HepG2 (cell line): ENCODE data around the gene SCFD2. TPM values are rescaled to one million over a fixed set of nuclear protein-coding genes. Genes with fewer than 3 reads are reported as not detected.

ENCODE experiments used
- ATAC-seq: fragments of 200-7000 bp; cut with Tn5 transposase; 3 replicates; pipeline ENCODE4 v1.9.1; 2020; ENCODE audit warnings: mild to moderate bottlenecking, moderate library complexity
- BruUV-seq: library from RNA; stranded (reverse); fragments of 400-500 nt; replicated peaks from 2 replicates; lab custom pipeline; 2021; lab: Mats Ljungman, UMichigan
- CTCF ChIA-PET: fragments of 300-600 bp; formaldehyde crosslinking; extraction: SDS; loops from one replicate; lab custom pipeline; 2021; ENCODE audit warnings: low total read pairs, inconsistent platforms, low intra/inter-chr PET ratio; lab: Yijun Ruan, JAX
- POLR2A ChIA-PET: fragments of 350-600 bp; sonication (Branson Sonifier 250); formaldehyde crosslinking; loops from one replicate; lab custom pipeline; 2020; ENCODE audit warnings: antibody characterized with exemption, inconsistent platforms; lab: Yijun Ruan, JAX
- DNase-seq: peaks from one replicate; pipeline ENCODE4 v3.0.0-alpha.2; 2015; ENCODE audit warnings: low spot score
- FAIRE-seq: peaks from 3 replicates; lab custom pipeline; 2011; peaks lifted over from hg19 to GRCh38; lab: Jason Lieb, UNC
- H2AFZ ChIP-seq: one replicate; pipeline ENCODE4 v1.6.1; 2011; ENCODE audit warnings: low read length, inconsistent platforms
- H3K27ac ChIP-seq: fragments of 300-600 bp; 3 replicates; pipeline ENCODE4 v1.8.0; 2011; ENCODE audit warnings: mixed run types, mild to moderate bottlenecking, mixed read lengths, low read length, inconsistent platforms; ENCODE audit not compliant: insufficient read depth; ENCODE audit errors: extremely low read length
- H3K27me3 ChIP-seq, 2 experiments: fragments of 200-600 bp in 1 of 2; 2 replicates in 1 of 2; 3 replicates in 1 of 2; pipeline versions ENCODE4 v1.6.0 to v1.8.0; 2011; ENCODE audit warnings: low read length in 2 of 2, mild to moderate bottlenecking in 2 of 2, moderate library complexity in 2 of 2, inconsistent platforms in 1 of 2; ENCODE audit not compliant: insufficient read depth in 2 of 2, control insufficient read depth in 1 of 2
- H3K36me3 ChIP-seq, 2 experiments: fragments of 200-600 bp in 1 of 2; replicated peaks in 1 of 2; 2 replicates in 1 of 2; 3 replicates in 1 of 2; pipeline versions ENCODE4 v1.5.1 to v1.8.0; 2011; ENCODE audit warnings: low read length in 2 of 2, inconsistent platforms in 1 of 2; ENCODE audit not compliant: insufficient read depth in 2 of 2, control insufficient read depth in 1 of 2
- H3K4me1 ChIP-seq: 2 replicates; pipeline ENCODE4 v1.5.1; 2012; ENCODE audit warnings: low read length, inconsistent platforms; ENCODE audit not compliant: insufficient read depth
- H3K4me2 ChIP-seq: 2 replicates; pipeline ENCODE4 v1.6.0; 2011; ENCODE audit warnings: low read depth, low read length, inconsistent platforms
- H3K4me3 ChIP-seq, 3 experiments: fragments of 200-600 bp in 1 of 3; sonication (generic), shearing (Covaris generic) in 1 of 3; replicated peaks in 1 of 3; 2 replicates each; pipeline ENCODE4 v1.5.1; 2011 to 2016; ENCODE audit warnings: low read length in 3 of 3, inconsistent platforms in 2 of 3, low read depth in 2 of 3, mild to moderate bottlenecking in 2 of 3, control low read depth in 1 of 3, mixed read lengths in 1 of 3; ENCODE audit not compliant: insufficient read depth in 1 of 3
- H3K79me2 ChIP-seq: one replicate; pipeline ENCODE4 v1.6.1; 2011; ENCODE audit warnings: low read length, inconsistent platforms; ENCODE audit not compliant: insufficient read depth
- H3K9ac ChIP-seq: 2 replicates; pipeline ENCODE4 v1.6.0; 2011; ENCODE audit warnings: mild to moderate bottlenecking, low read depth, low read length, inconsistent platforms; ENCODE audit not compliant: insufficient read depth
- H3K9me3 ChIP-seq: 2 replicates; pipeline ENCODE4 v1.5.1; 2012; ENCODE audit warnings: mild to moderate bottlenecking, low read length
- H4K20me1 ChIP-seq: 2 replicates; pipeline ENCODE4 v1.6.0; 2011; ENCODE audit warnings: inconsistent platforms, mild to moderate bottlenecking, low read length, moderate library complexity; ENCODE audit not compliant: insufficient read depth
- ATAD3A ChIP-seq: sonication (generic); formaldehyde crosslinking; IDR thresholded peaks from 2 replicates; pipeline ENCODE4 v1.4.0; 2020; ENCODE audit warnings: missing genetic modification reagents
- BCL3 ChIP-seq: sonication (generic); formaldehyde crosslinking; IDR thresholded peaks from 2 replicates; pipeline ENCODE4 v1.5.1; 2020; ENCODE audit warnings: mild to moderate bottlenecking, missing genetic modification reagents, moderate library complexity
- CEBPB ChIP-seq: IDR thresholded peaks from 2 replicates; pipeline ENCODE4 v1.6.1; 2011; ENCODE audit warnings: low read depth, low read length, improper control_type of control experiment, borderline replicate concordance
- EZH2 ChIP-seq: conservative IDR thresholded peaks from 2 replicates; pipeline ENCODE4 v1.6.1; 2012; ENCODE audit warnings: mild to moderate bottlenecking, low read depth, low read length, moderate library complexity
- FOXM1 ChIP-seq: sonication (generic); formaldehyde crosslinking; IDR thresholded peaks from 2 replicates; pipeline ENCODE4 v1.5.0; 2020; ENCODE audit warnings: missing genetic modification reagents
- HIVEP1 ChIP-seq: sonication (generic); formaldehyde crosslinking; IDR thresholded peaks from 2 replicates; pipeline ENCODE4 v1.4.0; 2020; ENCODE audit warnings: mild to moderate bottlenecking, missing genetic modification reagents
- MATR3 ChIP-seq: sonication (generic); formaldehyde crosslinking; IDR thresholded peaks from 2 replicates; pipeline ENCODE4 v1.4.0; 2020; ENCODE audit warnings: missing genetic modification reagents
- PBX2 ChIP-seq: IDR thresholded peaks from 2 replicates; pipeline ENCODE4 v1.6.1; 2016; ENCODE audit warnings: control low read depth
- POLR2A ChIP-seq, 2 experiments: IDR thresholded peaks; 2 replicates each; pipeline ENCODE4 v1.6.1; 2011; ENCODE audit warnings: low read depth in 2 of 2, low read length in 2 of 2, mild to moderate bottlenecking in 1 of 2, moderate library complexity in 1 of 2; ENCODE audit not compliant: insufficient read depth in 1 of 2
- TBP ChIP-seq: sonication (generic); formaldehyde crosslinking; IDR thresholded peaks from 2 replicates; pipeline ENCODE4 v1.5.0; 2020; ENCODE audit warnings: missing genetic modification reagents
- TCF7L2 ChIP-seq: IDR thresholded peaks from 2 replicates; pipeline ENCODE4 v1.6.1; 2011; ENCODE audit warnings: mild to moderate bottlenecking, low read depth, low read length, moderate library complexity
- ZEB1 ChIP-seq: IDR thresholded peaks from 2 replicates; pipeline ENCODE4 v1.6.1; 2012; ENCODE audit warnings: mild to moderate bottlenecking, low read depth, inconsistent platforms; ENCODE audit not compliant: insufficient replicate concordance
- ZNF280B ChIP-seq: sonication (generic); formaldehyde crosslinking; IDR thresholded peaks from 2 replicates; pipeline ENCODE4 v1.5.0; 2020; ENCODE audit warnings: missing genetic modification reagents, mild to moderate bottlenecking, borderline replicate concordance
- ZNF572 ChIP-seq: sonication (generic); formaldehyde crosslinking; IDR thresholded peaks from 2 replicates; pipeline ENCODE4 v1.5.1; 2020; ENCODE audit warnings: mild to moderate bottlenecking, missing genetic modification reagents
- ZNF7 ChIP-seq: IDR thresholded peaks from 2 replicates; pipeline ENCODE4 v1.6.1; 2016; ENCODE audit warnings: missing biosample characterization, missing genetic modification reagents
- WGBS: methylation state at CpG from one replicate; pipeline ENCODE4 v1.1.6; 2017; ENCODE audit warnings: low lambda C conversion rate; 5-methylcytosine and 5-hydroxymethylcytosine counted together
- in situ Hi-C: cut with HindIII; loops from 2 replicates; pipeline ENCODE4 v1.10.0; 2017; ENCODE audit warnings: low pct_unique_long_range_greater_than_20kb; ENCODE audit not compliant: extremely low pct_ligation_motif_present
- intact Hi-C: fragments of 100-400 bp; cut with micrococcal nuclease; formaldehyde crosslinking; loops from one replicate; pipeline ENCODE4 v1.10.0; 2022; ENCODE audit not compliant: unreplicated experiment
- polyA plus RNA-seq, 8 experiments: library from polyadenylated mRNA; depleted of rRNA in 3 of 8; stranded (reverse) in 7 of 8; unstranded in 1 of 8; fragments of >200 nt; fragmentation: Illumina TruSeq in 4 of 8; extraction: Trizol in 4 of 8; gene quantifications; 2 replicates each; pipeline versions ENCODE4 v1.2.1 to v1.2.3, GENCODE V29; 2011 to 2016; ENCODE audit warnings: low read depth in 4 of 8, missing spikeins in 1 of 8, mixed read lengths in 1 of 8; ENCODE audit not compliant: insufficient read depth in 1 of 8
- total RNA-seq, 5 experiments: library from RNA; depleted of rRNA; stranded (reverse); fragments of >200 nt; fragmentation: Illumina TruSeq; extraction: Trizol; gene quantifications; 2 replicates each; pipeline ENCODE4 v1.2.3, GENCODE V29; 2016; ENCODE audit warnings: low read depth in 1 of 5

SCFD2 gene
- total and polyA plus RNA-seq, 2 of the 13 experiments (the other 11 are each of a cell fraction or from before 2014, with no cell fraction given): 4.6 to 15.6 TPM

- in situ Hi-C loops (loop anchor here (5.0 to 25.0 kb wide), 4 partner anchors 268 to 748 kb away; no protein-coding TSS in a partner anchor), intact Hi-C loops (loop anchor here (2.0 to 5.0 kb wide), 2 partner anchors 258 to 435 kb away; no protein-coding TSS in a partner anchor)
- CTCF ChIA-PET: no interaction called here
- BruUV-seq: no TSS peak
- DNase-seq (no peak), FAIRE-seq (no peak), ATAC-seq (no peak)
- H3K79me2 ChIP-seq: no peaks in the 10 kb centered on the region
- H4K20me1 ChIP-seq: no peaks in the 10 kb centered on the region
- POLR2A ChIA-PET: no interaction called here
- H3K27me3 ChIP-seq: no peaks in the 10 kb centered on the region
- no peak overlapping the region for H3K4me2 ChIP-seq
- H3K4me1 ChIP-seq: peaks cover 13% of the 10 kb centered on the region
- no peak overlapping the region for H3K27ac ChIP-seq
- no peak for TF ChIP-seq FOXM1 (CRISPR knock-in tag)
- no peak for TF ChIP-seq ZNF572 (CRISPR knock-in tag)
- no peak for TF ChIP-seq HIVEP1
- TF ChIP-seq CEBPB: no peak
- no peak for TF ChIP-seq ATAD3A (CRISPR knock-in tag)
- no peak for TF ChIP-seq TCF7L2
- TF ChIP-seq MATR3 (CRISPR knock-in tag): no peak
- TF ChIP-seq EZH2: no peak
- TF ChIP-seq BCL3 (CRISPR knock-in tag): no peak
- TF ChIP-seq POLR2A (IDR thresholded peaks at IDR 0.05; ENCODE audit: insufficient read depth in 1 of 2, low read depth in 2 of 2, low read length in 2 of 2): no peak
- TF ChIP-seq ZNF280B (CRISPR knock-in tag): no peak
- TF ChIP-seq TBP (CRISPR knock-in tag): no peak
- no peak for TF ChIP-seq PBX2 (CRISPR knock-in tag)
- TF ChIP-seq ZEB1: no peak
- TF ChIP-seq ZNF7 (CRISPR knock-in tag): no peak
- no peaks in the 10 kb centered on the region for H3K36me3 ChIP-seq
- WGBS: 99% methylated on average over 3 of the region's 3 CpGs
- H3K9ac ChIP-seq: no peak overlapping the region
- H3K4me3 ChIP-seq: no peak overlapping the region
- no peaks in the 10 kb centered on the region for H3K9me3 ChIP-seq
- H2AFZ ChIP-seq: no peak overlapping the region
These were observed 385.9 kb downstream of the SCFD2 start for GRCh38 chr4:52979821-52980590.
